Kidney capillary endothelial cell (primary cell): ENCODE data around the gene SAFB.
A peak's percentile ranks its signal among the peaks of the same experiment; 100 is the strongest.

Experiments
- DNase-seq: peaks from one replicate; pipeline ENCODE4 v3.0.0-alpha.2; 2018; ENCODE audit warnings: low spot score

SAFB gene

DNA sequence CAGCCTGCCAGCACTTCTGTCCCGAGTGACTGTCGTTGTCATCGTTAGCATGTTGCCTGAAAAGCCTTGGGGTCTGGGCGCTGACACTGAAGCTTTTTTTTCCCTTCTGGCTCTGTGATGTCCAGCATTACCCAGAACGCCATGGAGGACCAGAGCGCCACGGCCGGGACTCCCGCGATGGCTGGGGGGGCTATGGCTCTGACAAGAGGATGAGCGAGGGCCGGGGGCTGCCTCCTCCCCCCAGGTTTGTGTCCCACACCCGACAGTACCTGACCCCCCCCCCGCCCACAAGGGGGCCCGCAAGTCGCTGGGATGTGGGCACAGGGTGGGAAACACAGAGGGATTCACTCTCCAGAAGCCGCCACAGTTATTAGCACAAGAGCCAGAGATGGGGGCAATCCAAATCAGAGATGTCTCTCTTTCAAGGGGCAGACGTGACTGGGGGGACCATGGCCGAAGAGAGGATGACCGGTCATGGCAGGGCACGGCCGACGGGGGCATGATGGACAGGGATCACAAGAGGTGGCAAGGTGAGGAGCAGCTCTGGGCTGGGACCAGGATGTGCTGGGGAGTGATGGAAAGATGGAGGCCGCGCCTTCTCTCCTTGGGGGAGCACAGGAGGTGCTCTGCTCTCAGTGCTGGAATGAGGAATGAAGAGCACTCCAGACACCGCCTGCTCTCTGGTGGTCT, 44.2 kb downstream of the SAFB start:
- no peak for DNase-seq

DNA sequence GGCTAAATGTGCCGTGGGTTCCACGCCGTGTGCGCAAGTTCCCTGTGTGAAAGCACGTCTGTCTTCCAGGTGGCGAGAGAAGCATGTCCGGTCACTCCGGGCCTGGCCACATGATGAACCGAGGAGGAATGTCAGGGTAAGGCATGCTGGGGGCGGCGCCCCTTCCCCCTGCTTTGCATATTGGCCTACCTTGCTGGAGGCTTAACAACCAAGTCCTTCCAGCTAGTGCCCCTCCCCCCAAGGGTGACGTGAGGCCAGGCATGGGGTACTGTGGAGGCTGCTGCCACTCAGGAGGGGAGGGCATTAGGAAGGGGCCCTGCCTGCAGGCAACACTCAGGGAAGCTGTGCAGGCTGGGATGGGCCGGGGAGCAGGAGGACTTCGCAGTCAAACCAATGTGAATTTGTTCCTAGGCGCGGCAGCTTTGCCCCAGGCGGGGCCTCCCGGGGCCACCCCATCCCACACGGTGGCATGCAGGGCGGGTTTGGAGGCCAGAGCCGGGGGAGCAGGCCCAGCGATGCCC, 44.9 kb downstream of the SAFB start:
- no peak for DNase-seq

DNA sequence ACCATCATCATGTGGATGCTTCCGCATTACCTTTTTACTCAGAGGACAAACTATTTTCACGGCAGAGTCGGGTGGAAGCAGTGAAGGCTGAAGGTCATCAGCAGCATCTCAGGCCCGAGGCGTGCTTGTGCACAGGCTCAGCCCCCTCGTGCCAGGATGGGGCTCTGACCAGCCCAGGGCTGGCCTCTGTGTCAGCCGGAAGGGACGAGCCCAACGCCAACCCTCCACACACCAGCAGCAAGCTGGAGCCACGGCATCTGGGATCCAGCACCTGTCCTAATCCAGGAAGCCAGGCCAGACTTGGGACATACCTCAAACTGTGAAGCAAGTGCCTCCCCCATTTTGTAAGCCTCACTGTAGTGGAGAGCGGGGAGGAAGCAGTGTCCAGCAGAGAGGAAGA, 46.3 kb downstream of the SAFB start:
- no peak for DNase-seq

DNA sequence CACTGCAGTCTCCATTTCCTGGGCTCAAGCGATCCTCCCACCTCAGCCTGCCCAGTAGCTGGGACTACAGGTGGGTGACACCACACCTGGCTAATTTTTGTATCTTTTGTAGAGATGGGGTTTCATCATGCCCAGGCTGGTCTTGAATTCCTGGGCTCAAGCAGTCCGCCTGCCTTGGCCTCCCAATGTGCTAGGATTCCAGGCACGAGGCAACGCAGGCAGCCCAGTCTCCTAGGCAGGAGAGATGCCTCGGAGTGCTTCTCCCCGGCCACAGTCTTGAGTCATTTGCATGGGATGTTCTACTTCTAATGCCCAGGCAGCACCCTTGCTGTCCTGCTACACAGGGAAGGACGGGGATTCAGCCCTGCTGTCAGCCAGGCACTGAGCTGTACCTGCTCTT, 48.7 kb downstream of the SAFB start:
- no peak for DNase-seq

DNA sequence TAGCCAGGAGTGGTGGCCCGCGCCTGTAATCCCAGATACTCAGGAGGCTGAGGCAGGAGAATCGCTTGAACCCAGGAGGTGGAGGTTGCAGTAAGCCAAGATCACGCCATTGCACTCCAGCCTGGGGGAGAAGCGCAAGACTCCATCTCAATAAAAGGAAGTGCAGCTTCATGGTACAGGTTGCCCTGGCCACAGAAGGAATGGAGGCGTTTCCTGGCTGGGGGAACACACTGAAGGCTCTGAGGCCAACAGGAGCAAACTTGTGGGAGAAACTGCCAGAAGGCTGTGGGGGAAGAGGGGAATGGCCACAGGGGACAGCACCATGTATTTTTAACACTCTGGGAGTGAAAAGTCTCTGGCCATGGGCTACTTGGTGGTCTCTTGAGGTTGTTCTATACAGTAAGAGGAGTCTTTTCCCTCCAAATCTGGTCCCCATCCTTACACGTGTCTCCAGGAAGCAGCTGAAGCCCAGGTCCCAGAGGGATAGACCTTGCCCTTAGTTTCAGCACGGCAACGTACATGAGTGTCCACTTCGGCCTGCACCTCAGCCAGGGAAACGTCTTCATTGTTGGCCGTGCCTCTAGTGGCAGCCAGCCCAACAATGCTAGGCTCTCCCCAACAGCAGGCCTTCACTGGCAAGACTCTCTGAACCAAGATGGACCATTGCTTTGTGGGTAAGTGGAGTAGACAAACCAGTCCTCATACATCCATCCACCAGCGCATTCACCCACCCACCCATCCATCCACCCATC, 50.0 kb downstream of the SAFB start:
- no peak for DNase-seq

DNA sequence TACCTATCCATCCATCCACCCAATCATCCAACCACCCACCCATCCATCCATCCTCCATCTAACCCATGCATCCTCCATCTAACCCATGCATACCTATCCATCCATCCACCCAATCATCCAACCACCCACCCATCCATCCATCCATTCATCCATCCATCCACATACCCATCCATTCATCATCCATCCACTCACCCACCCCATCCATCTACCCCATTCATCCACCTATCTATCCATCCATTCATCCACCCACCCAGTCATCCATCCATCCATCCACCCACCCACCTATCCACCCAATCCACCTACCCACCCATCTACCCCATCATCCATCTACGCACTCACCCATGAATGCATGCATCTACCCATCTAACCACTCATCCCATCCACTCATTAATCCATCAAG, 50.9 kb downstream of the SAFB start:
- no peak for DNase-seq

DNA sequence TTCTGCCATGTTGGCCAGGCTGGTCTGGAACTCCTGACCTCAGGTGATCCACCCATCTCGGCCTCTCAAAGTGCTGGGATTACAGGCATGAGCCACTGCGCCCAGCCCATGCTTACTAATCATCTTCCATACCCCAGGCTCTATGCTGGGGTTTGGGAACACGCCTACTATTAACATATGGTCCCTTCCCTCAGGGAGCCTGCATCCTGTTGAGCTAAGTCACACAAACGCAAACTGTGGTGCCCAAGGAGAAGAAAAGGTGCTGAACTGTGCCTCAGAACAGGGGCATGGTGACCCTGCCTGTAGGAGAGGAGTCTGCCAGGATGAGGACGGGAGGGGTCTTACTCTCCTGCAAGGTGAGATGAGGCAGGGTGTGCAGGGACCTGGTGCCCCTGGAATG, 51.8 kb downstream of the SAFB start:
- no peak for DNase-seq

DNA sequence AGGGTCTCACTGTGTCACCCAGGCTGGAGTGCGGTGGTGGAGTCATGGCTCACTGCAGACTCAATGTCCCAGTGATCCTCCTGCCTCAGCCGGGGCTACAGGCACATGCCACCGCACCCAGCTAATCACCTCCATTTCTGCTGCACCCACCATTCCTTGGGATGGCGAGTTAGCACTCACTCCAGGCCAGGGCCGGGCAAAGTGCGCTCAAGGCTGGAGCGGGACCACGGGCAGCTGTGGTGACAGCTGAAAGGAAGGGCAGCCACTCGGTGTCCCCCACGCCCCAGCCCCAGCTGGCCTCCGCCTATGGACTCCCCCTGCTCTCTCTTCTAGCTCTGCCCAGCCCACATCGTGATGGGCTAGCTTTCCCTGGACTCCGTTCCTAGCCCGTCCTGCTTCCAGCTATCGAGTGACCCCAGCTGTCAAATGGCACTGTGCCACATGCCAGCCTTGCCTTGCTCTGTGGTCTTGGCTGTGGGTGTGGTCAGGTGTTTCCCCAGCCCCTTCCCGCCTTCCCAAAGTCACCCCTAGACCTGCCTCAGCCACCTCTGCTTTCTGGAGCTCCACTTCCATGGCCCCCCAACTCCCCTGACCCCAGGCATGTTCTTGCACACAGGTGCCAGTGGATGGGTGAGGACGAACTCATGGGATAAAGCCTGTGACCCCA, 53.4 kb downstream of the SAFB start:
- DNase-seq: no peak

DNA sequence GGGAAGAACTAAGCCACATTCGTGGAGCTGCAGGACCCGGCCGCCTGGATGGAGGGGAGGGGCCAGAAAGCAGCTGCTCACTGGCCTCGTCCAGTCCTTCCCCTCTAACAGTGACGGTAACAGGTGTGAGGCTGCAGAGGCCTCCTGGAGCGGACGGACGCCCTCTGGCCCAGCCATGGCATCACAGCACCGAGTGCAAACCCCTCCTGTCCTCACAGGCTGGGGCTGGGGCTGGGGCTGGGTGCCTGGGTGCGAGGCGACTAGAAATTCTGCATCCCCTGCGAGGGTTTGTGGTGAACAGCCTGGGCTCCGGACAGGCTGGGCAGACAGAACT, 53.9 kb downstream of the SAFB start:
- no peak for DNase-seq

DNA sequence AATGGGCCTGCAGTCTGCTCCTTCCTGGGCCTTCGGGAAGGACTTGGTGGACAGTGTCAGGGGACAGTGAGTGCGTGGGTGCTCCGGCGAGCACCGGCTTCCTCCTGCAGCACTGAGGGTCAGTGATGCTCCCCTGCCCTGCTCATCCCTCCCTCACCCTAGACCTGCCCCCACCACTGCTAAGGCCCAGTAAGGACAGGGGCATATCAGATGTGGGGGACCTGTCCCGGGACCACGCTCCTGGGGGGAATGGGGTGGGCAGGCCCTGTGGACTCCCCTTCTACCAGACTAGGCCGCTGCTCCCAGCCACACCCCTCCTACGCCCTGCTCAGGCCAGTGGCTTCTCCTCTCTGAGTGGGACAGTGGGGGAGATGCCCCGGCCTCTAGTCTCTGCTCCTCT, 54.3 kb downstream of the SAFB start:
- no peak for DNase-seq

DNA sequence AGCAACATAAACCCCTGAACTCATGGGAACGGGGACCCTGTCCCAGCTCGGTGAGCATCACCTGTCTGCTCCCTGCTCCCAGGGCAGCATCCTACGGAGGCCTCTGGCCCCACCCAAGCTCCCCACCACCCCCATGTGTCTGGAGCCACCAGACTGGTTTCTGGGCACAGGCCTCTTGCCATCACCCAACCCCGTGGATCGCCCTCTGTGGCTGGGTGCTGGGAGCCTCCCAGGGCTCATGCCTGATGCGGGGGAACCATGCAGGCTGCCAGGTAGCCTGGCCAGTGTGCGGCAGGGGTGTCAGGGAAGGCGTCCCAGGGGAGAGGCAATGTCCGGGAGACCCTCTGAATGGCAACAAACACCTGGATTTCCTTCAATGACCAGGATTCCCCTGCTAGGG, 54.7 kb downstream of the SAFB start:
- DNase-seq: no peak

DNA sequence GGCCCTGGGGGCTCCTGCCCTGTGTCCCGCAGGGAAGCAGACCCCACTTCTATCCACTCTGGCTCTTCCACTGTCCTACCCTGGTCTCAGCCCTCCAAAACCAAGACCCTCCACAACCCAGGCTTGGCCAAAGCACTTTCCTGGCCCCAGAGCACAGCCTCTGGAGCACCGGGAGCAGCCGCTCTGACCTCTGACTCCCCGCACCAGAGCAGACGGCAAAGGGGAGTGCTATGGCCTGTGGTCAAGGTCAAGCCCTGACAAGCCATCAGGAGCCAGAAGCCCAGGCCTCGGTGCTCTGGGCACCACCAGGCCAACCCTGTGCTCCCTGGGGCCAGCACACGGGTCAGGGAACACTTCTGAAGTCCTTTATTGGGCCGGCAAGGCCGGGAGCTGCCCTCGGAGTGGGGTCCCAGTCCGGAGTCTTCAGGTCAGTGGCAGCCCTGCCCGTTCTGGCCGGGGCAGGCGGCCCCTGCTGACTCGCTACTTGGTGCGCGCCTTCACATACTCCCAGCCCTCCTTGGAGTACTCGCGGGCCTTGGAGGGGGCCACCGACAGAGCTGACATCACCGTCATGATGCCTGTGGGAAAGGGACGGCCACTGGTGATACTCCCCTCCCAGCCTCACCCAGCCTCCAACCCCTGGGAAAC, 55.3 kb downstream of the SAFB start:
- DNase-seq: no peak

DNA sequence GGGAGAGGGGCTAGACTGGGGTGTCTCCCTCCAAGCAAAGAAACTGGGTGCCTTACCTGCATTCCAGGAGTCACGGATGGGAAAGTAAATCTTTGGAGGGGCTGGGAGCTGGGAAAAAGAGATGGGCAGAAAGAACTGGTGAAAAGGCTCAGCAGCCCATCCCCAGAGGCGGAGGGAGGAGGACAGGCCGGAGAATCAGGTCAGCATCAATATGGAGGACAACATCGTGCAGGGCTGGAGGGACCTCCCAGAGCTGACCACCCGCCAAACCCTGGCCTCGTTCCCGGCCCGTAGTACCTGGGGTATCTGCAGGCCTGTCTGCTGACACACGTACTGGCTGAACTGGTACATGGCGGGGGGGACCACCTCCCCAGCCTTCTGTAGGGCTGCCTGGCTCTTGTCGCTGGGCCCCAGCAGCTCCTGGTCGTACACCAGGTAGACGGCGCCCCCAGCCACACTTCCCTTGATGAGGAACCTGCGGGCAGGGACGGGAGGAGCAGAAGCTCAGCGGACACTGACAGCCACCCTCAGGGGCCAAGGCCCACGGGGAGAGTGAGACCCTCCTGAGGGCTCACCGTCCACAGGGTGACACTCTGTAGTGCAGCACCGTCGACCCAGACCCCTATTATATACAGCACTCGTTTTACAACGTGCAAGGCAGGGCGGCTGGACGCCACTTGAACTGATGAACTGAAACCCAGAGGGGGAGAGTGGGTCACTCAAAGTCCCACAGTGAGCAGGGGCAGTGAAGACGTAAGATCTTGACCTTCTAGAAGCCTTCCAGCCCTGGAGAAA, 56.6 kb downstream of the SAFB start:
- DNase-seq: no peak

DNA sequence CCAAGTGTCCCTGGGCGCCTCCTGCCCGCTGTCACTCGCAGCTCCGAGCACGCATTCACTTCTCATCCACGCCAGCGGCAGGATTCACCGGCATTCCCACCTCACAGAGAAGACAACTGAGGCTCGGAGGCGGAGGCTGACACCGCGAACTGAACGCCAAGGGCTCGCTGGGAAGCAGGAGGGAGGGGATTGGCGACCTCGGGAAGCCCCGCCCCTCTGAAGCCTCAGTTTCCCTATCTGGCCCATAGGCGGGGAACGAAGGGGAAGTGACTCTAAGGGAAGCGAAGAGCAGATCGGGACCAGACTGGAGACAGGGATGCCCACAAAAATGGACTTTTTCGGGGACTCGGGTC, 57.2 kb downstream of the SAFB start:
- peak; percentile 26 for DNase-seq

DNA sequence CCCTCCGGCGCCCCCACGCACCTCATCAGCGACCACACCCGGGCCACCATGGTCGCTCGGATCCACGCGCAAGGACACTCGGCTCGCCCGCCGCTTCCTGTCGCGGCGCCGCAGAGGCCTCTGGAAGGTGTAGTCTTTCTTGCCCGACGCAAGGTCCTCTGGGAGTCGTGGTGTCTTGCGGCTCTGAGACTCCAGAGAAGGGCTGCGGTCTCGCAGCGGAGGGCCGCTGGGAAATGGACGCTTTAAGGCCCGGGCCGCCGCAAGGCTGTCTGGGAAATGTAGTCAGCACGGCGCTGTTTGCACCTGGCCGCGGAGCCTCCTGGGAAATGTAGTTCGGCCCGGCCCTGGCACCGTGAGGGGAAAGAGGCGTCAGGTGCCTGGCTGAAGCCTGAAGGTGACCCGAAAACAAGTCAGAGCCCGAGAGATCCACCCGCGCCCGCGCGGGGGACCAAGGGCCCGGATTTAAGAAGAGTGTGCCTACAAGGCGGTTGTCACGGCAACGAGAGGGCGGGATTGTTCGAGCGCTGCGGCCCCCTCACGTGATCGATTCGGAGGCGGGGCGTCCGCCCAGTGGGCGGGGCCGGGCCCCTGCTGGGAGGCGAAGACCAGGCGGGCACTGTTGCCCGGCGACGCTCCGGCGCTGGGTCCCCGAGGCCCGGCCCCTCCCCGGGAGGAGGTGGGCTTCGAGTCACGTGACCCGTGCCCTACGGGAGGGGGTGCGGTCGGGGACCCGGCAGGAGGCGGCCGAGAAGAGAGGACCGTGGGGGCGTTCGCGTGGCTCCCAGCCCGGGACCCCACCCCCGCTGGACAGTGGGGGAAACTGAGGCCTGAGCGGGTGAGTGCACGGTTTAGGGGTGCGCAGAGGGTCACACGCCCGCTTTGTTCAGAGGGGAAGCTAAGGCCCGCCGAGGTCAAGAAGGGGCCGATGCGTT, 57.8 kb downstream of the SAFB start, which contains the start of the genes HSD11B1L and MICOS13:
Gene HSD11B1L (plus strand): TSS at position 591 of the 932 bp plus-strand sequence. CDS start 3,806 bp downstream, outside the sequence.
Gene MICOS13 (minus strand): TSS at position 80 of the 932 bp plus-strand sequence. CDS start 30 bp downstream, at position 50.
- peak; percentile 98 for DNase-seq

DNA sequence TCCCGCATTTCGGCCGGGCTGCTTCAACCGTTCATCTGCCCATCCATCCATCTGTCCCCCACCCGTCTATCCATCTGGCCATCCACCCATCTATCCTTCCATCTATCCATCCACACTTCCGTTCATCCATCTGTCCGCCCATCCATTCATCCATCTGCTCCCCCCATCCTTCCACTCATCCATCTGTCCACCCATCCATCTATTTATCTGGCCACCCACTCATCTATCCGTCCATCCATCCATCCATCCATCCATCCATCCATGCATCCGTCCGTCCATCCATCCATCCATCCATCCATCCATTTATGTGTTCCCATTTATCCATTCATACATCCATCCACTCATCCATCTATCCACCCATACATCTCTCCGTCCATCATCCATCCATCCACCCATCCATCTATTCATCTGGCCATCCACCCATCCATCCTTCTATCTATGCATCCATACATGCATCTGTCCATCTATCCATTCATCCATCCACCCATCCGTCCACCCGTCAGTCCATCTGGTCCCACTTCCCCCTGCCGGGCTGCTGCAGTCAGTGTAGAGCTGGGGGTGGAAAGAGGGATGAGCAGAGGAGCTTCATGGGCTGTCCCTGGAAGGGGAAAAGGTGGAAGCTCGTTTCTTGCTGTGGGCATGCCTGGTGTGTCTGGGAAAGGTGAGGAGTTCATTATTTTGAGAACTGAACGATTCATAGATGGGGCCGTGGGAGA, 58.7 kb downstream of the SAFB start:
- DNase-seq: no peak

DNA sequence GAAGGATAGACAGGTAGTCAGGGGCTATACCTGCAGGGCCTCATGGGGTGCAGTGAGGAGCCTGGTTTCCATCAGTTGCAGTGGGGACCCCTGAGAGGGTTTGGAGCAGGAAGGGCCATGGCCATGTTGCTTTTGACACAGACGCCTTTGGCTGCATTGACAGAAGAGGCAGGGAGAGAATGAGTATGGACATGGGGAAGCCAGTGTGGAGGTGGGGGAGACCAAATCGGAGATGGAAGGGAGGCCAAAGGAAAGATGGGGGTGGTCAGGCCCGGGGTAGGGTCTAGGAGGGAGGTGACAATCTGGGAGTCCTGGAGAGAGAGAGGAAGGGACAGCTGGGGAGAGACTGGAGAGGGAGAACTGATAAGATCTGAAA, 59.2 kb downstream of the SAFB start:
- no peak for DNase-seq

DNA sequence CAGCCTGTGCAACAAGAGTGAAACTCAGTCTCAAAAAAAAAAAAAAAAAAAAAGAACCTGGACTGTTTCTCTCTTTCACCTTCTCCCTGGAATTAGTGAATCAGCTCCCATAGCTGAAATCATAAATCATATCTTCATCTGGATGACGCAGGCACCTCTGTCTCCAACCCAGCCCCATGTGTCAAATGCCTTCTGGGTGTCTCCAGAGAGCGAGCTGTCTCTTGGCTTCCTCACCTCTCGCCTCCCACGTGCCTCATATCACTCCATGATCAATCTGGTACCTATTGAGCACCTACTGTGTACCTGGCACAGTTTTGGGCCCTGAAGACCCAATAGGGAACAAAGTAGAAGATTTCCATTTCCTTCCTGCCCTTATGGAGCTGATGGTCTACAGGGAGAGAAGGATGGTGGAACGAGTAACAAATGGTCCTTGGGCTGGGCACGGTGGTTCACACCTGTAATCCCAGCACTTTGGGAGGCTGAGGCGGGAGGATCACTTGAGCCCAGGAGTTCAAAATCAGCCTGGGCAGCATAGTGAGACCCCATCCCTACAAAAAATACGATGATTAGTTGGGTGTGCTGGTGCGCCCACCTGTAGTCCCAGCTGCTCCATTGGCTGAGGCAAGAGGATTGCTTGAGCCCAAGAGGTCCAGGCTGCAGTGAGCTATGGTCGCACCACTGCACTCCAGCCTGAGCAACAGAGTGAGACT, 60.4 kb downstream of the SAFB start:
- DNase-seq: no peak

DNA sequence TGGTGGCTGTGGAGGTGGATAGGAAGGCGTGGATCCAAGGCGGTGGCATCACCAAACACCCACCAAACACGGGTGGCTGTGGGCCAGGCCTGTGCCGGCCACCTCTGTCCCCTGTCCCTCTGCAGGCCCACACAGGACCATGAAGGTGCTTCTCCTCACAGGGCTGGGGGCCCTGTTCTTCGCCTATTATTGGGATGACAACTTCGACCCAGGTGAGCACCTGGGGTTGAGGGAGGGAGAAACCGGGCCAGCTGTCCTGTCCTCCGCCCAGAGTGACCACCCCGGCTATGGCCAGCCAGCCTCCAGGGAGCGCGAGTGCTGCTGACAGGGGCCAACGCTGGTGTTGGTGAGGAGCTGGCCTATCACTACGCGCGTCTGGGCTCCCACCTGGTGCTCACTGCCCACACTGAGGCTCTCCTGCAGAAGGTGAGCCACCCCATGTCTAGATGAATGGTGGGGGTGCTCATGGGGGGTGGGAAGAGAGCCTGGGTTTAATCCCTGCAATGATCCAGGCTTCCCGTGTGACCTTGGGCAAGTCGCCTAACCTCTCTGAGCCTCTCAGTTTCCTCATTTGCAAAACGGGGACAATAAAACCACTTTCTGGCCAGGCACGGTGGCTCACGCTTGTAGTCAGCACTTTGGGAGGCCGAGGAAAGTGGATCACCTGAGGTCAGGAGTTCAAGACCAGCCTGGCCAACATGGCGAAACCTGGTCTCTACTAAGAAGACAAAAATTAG, 62.0 kb downstream of the SAFB start:
- no peak for DNase-seq
